ENCODE results near the gene ARHGEF16. TPM values are rescaled to one million over a fixed set of nuclear protein-coding genes. Genes with fewer than 3 reads are reported as not detected.

Gene ARHGEF16
- total RNA-seq, 3 donors from 2014 or later = 0.80 to 16.2 (median 15.1) TPM

GRCh38 chr1:3440300-3440681, 14.2 kb upstream of the ARHGEF16 start:
- Histone ChIP-seq H3K36me3 (no peaks in the 10 kb centered on the region), H3K27ac (no peak overlapping the region), H3K4me3 (no peak overlapping the region), H3K4me1 (no peaks in the 10 kb centered on the region), H3K9me3 (no peaks in the 10 kb centered on the region), H3K27me3 (peaks cover 0 to 66% of the 10 kb centered on the region in 2 donors)
- no peak for TF ChIP-seq CTCF (IDR thresholded peaks at IDR 0.05)
- no peak for TF ChIP-seq POLR2A (IDR thresholded peaks at IDR 0.05)
- no peak for TF ChIP-seq POLR2AphosphoS5 (IDR thresholded peaks at IDR 0.05)
- DNase-seq (ENCODE audit: low spot score in 2 of 2) = no peak
- intact Hi-C loops (cut with DNase I; ENCODE audit: low total_unique reads) = no loop called here

GRCh38 chr1:3440711-3441409, 13.6 kb upstream of the ARHGEF16 start:
- H3K27me3 ChIP-seq = peaks cover 0 to 61% of the 10 kb centered on the region in 2 donors
- no peak for TF ChIP-seq POLR2A (IDR thresholded peaks at IDR 0.05)
- no peak for TF ChIP-seq CTCF (IDR thresholded peaks at IDR 0.05)
- TF ChIP-seq POLR2AphosphoS5 (IDR thresholded peaks at IDR 0.05) = no peak
- DNase-seq (ENCODE audit: low spot score in 2 of 2) = no peak
- no peaks in the 10 kb centered on the region for H3K9me3 ChIP-seq
- no peak overlapping the region for H3K4me3 ChIP-seq
- H3K36me3 ChIP-seq = no peaks in the 10 kb centered on the region
- intact Hi-C loops (cut with DNase I; ENCODE audit: low total_unique reads) = no loop called here
- no peak overlapping the region for H3K27ac ChIP-seq
- H3K4me1 ChIP-seq = no peaks in the 10 kb centered on the region

GRCh38 chr1:3441410-3441847, 13.0 kb upstream of the ARHGEF16 start:
- no peak for DNase-seq (ENCODE audit: low spot score in 2 of 2)
- H3K27me3 ChIP-seq = peaks cover 0 to 61% of the 10 kb centered on the region in 2 donors
- TF ChIP-seq POLR2AphosphoS5 (IDR thresholded peaks at IDR 0.05) (no peak), POLR2A (IDR thresholded peaks at IDR 0.05) (no peak), CTCF (IDR thresholded peaks at IDR 0.05) (no peak)
- intact Hi-C loops (cut with DNase I; ENCODE audit: low total_unique reads) = no loop called here
- no peaks in the 10 kb centered on the region for H3K36me3 ChIP-seq
- H3K9me3 ChIP-seq = peaks cover 0 to 2% of the 10 kb centered on the region in 2 donors
- H3K4me1 ChIP-seq = no peaks in the 10 kb centered on the region
- no peak overlapping the region for H3K27ac ChIP-seq
- no peak overlapping the region for H3K4me3 ChIP-seq

GRCh38 chr1:3441880-3442279, 12.6 kb upstream of the ARHGEF16 start:
- Histone ChIP-seq H3K27me3 (peaks cover 0 to 57% of the 10 kb centered on the region in 2 donors), H3K4me1 (no peaks in the 10 kb centered on the region), H3K9me3 (peaks cover 0 to 3% of the 10 kb centered on the region in 2 donors), H3K4me3 (no peak overlapping the region), H3K27ac (no peak overlapping the region), H3K36me3 (no peaks in the 10 kb centered on the region)
- DNase-seq (ENCODE audit: low spot score in 2 of 2) = no peak
- intact Hi-C loops (cut with DNase I; ENCODE audit: low total_unique reads) = no loop called here
- no peak for TF ChIP-seq CTCF (IDR thresholded peaks at IDR 0.05)
- TF ChIP-seq POLR2AphosphoS5 (IDR thresholded peaks at IDR 0.05) = no peak
- TF ChIP-seq POLR2A (IDR thresholded peaks at IDR 0.05) = no peak

- Histone ChIP-seq H3K4me1 (no peaks in the 10 kb centered on the region), H3K27ac (no peak overlapping the region), H3K9me3 (peaks cover 0 to 3% of the 10 kb centered on the region in 2 donors), H3K4me3 (no peak overlapping the region), H3K36me3 (no peaks in the 10 kb centered on the region), H3K27me3 (peaks cover 0 to 52% of the 10 kb centered on the region in 2 donors)
- DNase-seq (ENCODE audit: low spot score in 2 of 2) = no peak
- intact Hi-C loops (cut with DNase I; ENCODE audit: low total_unique reads) = no loop called here
- TF ChIP-seq POLR2AphosphoS5 (IDR thresholded peaks at IDR 0.05) (no peak), POLR2A (IDR thresholded peaks at IDR 0.05) (no peak), CTCF (IDR thresholded peaks at IDR 0.05) (no peak)
These were observed 12.1 kb upstream of the ARHGEF16 start for GRCh38 chr1:3442331-3442730.

All from breast epithelium (tissue), 4 donors.